ENCODE results near the gene SHTN1. TPM values are rescaled to one million over a fixed set of nuclear protein-coding genes. Genes with fewer than 3 reads are reported as not detected.

SHTN1 gene
- total RNA-seq, 4 donors from 2014 or later = 20.9 to 55.5 (median 25.2) TPM

GRCh38 chr10:116836902-116837523, 168.0 kb downstream of the SHTN1 start:
- H3K9me3 ChIP-seq = no peaks in the 10 kb centered on the region
- no peak for DNase-seq (ENCODE audit: low spot score in 2 of 2)
- no peak overlapping the region for H3K27ac ChIP-seq
- 84% methylated on average over 8 of the region's 8 CpGs for WGBS
- no peaks in the 10 kb centered on the region for H3K27me3 ChIP-seq
- TF ChIP-seq POLR2A (IDR thresholded peaks at IDR 0.05) = no peak
- TF ChIP-seq, protein P1, sequence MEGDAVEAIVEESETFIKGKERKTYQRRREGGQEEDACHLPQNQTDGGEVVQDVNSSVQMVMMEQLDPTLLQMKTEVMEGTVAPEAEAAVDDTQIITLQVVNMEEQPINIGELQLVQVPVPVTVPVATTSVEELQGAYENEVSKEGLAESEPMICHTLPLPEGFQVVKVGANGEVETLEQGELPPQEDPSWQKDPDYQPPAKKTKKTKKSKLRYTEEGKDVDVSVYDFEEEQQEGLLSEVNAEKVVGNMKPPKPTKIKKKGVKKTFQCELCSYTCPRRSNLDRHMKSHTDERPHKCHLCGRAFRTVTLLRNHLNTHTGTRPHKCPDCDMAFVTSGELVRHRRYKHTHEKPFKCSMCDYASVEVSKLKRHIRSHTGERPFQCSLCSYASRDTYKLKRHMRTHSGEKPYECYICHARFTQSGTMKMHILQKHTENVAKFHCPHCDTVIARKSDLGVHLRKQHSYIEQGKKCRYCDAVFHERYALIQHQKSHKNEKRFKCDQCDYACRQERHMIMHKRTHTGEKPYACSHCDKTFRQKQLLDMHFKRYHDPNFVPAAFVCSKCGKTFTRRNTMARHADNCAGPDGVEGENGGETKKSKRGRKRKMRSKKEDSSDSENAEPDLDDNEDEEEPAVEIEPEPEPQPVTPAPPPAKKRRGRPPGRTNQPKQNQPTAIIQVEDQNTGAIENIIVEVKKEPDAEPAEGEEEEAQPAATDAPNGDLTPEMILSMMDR (IDR thresholded peaks at IDR 0.05) = no peak
- TF ChIP-seq POLR2AphosphoS5 (IDR thresholded peaks at IDR 0.05) = no peak
- TF ChIP-seq EP300 (IDR thresholded peaks at IDR 0.05) = no peak
- peaks cover 5% of the 10 kb centered on the region for H3K36me3 ChIP-seq
- no peaks in the 10 kb centered on the region for H3K4me1 ChIP-seq
- no peak overlapping the region for H3K4me3 ChIP-seq

- WGBS = 74% methylated on average over 4 of the region's 4 CpGs
- peaks cover 5% of the 10 kb centered on the region for H3K36me3 ChIP-seq
- H3K4me1 ChIP-seq = no peaks in the 10 kb centered on the region
- no peak for DNase-seq (ENCODE audit: low spot score in 2 of 2)
- H3K27ac ChIP-seq = no peak overlapping the region
- H3K27me3 ChIP-seq = no peaks in the 10 kb centered on the region
- H3K9me3 ChIP-seq = no peaks in the 10 kb centered on the region
- H3K4me3 ChIP-seq = no peak overlapping the region
- no peak for TF ChIP-seq POLR2AphosphoS5 (IDR thresholded peaks at IDR 0.05)
- no peak for TF ChIP-seq EP300 (IDR thresholded peaks at IDR 0.05)
- TF ChIP-seq, protein P1 (IDR thresholded peaks at IDR 0.05) = no peak
These were observed 168.9 kb downstream of the SHTN1 start for GRCh38 chr10:116836083-116836482.

DNA sequence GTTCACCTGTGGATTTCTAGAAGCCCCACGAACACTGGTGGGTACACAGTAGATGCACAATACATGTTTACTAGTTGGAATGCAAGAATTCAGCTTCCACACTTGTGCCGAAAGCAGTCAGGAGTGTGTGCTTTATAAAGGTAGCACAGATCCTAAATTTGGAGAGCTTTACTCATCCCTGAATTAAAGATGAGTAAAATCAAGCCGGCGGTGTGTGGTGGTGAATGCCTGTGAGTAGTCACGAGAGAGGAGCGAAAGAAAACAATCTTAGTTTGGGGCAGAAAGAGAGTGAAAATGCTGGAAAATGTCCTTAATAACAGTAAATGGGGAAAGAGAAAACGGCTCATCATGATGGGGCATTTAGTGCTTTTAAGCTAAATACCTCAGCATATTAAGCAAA, 169.3 kb downstream of the SHTN1 start:
- H3K36me3 ChIP-seq = peaks cover 5% of the 10 kb centered on the region
- no peaks in the 10 kb centered on the region for H3K4me1 ChIP-seq
- H3K4me3 ChIP-seq = no peak overlapping the region
- TF ChIP-seq EP300 (IDR thresholded peaks at IDR 0.05) (no peak), POLR2AphosphoS5 (IDR thresholded peaks at IDR 0.05) (no peak), POLR2A (IDR thresholded peaks at IDR 0.05) (no peak)
- TF ChIP-seq, protein P1 (IDR thresholded peaks at IDR 0.05) = no peak
- no peak overlapping the region for H3K27ac ChIP-seq
- H3K27me3 ChIP-seq = no peaks in the 10 kb centered on the region
- WGBS = 81% methylated on average over 7 of the region's 7 CpGs
- no peaks in the 10 kb centered on the region for H3K9me3 ChIP-seq
- no peak for DNase-seq (ENCODE audit: low spot score in 2 of 2)

GRCh38 chr10:116833986-116834985, 170.7 kb downstream of the SHTN1 start:
- Histone ChIP-seq H3K27me3 (no peaks in the 10 kb centered on the region), H3K4me3 (no peak overlapping the region), H3K4me1 (no peaks in the 10 kb centered on the region), H3K9me3 (no peaks in the 10 kb centered on the region), H3K36me3 (peaks cover 5% of the 10 kb centered on the region), H3K27ac (no peak overlapping the region)
- no peak for TF ChIP-seq POLR2A (IDR thresholded peaks at IDR 0.05)
- TF ChIP-seq POLR2AphosphoS5 (IDR thresholded peaks at IDR 0.05) = no peak
- TF ChIP-seq, protein P1 (IDR thresholded peaks at IDR 0.05) = no peak
- TF ChIP-seq EP300 (IDR thresholded peaks at IDR 0.05) = no peak
- WGBS = 79% methylated on average over 17 of the region's 17 CpGs
- no peak for DNase-seq (ENCODE audit: low spot score in 2 of 2)

GRCh38 chr10:116831790-116832189, 173.2 kb downstream of the SHTN1 start:
- H3K4me3 ChIP-seq = no peak overlapping the region

More at GRCh38 chr10:116831790-116832189, 173.2 kb downstream of the SHTN1 start:
- no peaks in the 10 kb centered on the region for H3K9me3 ChIP-seq
- no peak for DNase-seq (ENCODE audit: low spot score in 2 of 2)
- no peaks in the 10 kb centered on the region for H3K4me1 ChIP-seq
- TF ChIP-seq POLR2AphosphoS5 (IDR thresholded peaks at IDR 0.05) (no peak), EP300 (IDR thresholded peaks at IDR 0.05) (no peak)
- H3K27me3 ChIP-seq = no peaks in the 10 kb centered on the region
- WGBS = 84% methylated on average over 10 of the region's 10 CpGs
- H3K27ac ChIP-seq = no peak overlapping the region
- H3K36me3 ChIP-seq = peaks cover 8% of the 10 kb centered on the region

Other genes with a start within 250 kb of the SHTN1 start
- under 1 TPM in 1 of 4 donors, not detected in 3; 0.56 TPM for gene ENO4, start 155.7 kb downstream of the SHTN1 start, total RNA-seq
- not detected for gene VAX1, start 133.1 kb upstream of the SHTN1 start, total RNA-seq
- not detected for gene KCNK18, start 192.3 kb upstream of the SHTN1 start, total RNA-seq
- gene SLC18A2, start 235.9 kb upstream of the SHTN1 start, total RNA-seq = 10 to 100 TPM in 1 of 4 donors, 1 to 10 TPM in 3; 2.7 to 10.5 (median 5.4) TPM

Measured in suprapubic skin (tissue), 4 donors.